HEK293 (cell line): ENCODE measurements around the gene STIM1.

Experiments used
- CTCF ChIA-PET: fragments of 350-600 bp; formaldehyde crosslinking; extraction: SDS; loops from one replicate; lab custom pipeline; 2021; ENCODE audit warnings: antibody characterized with exemption; lab: Yijun Ruan, JAX
- POLR2A ChIA-PET: fragments of 300-600 bp; formaldehyde crosslinking; extraction: SDS; loops from one replicate; lab custom pipeline; 2020; ENCODE audit warnings: antibody characterized with exemption, inconsistent platforms; lab: Yijun Ruan, JAX
- H3K27ac ChIP-seq: fragments of 200-500 bp; sonication (Bioruptor generic); 2 replicates; pipeline ENCODE4 v1.5.1; 2014; ENCODE audit warnings: low read depth, low read length, control low read depth, inconsistent platforms; ENCODE audit errors: extremely low read depth
- H3K36me3 ChIP-seq, 2 experiments: fragments of 200-500 bp in 1 of 2; sonication (Bioruptor generic) in 1 of 2; 1 replicate in 1 of 2; 2 replicates in 1 of 2; pipeline ENCODE4 v1.5.1; 2014 to 2017; ENCODE audit warnings: inconsistent platforms in 2 of 2, low read length in 2 of 2; ENCODE audit not compliant: control insufficient read depth in 2 of 2, insufficient read depth in 1 of 2
- H3K4me1 ChIP-seq: fragments of 200-500 bp; sonication (Bioruptor generic); 2 replicates; pipeline ENCODE4 v1.5.1; 2014; ENCODE audit warnings: mild to moderate bottlenecking, low read length, inconsistent platforms; ENCODE audit not compliant: control insufficient read depth, insufficient read depth
- H3K4me3 ChIP-seq: 2 replicates; pipeline ENCODE4 v1.5.1; 2011; ENCODE audit warnings: low read depth, mild to moderate bottlenecking, control low read depth, low read length, moderate library complexity
- H3K9me3 ChIP-seq: fragments of 200-500 bp; sonication (Bioruptor generic); 2 replicates; pipeline ENCODE4 v1.5.1; 2014; ENCODE audit warnings: low read depth, low read length, inconsistent platforms; ENCODE audit not compliant: control insufficient read depth, insufficient read depth
- AEBP2 ChIP-seq: fragments of 450-650 bp; formaldehyde crosslinking; IDR thresholded peaks from 2 replicates; pipeline ENCODE4 v1.5.1; 2016; ENCODE audit warnings: missing biosample characterization, missing genetic modification characterization, borderline replicate concordance
- GLI2 ChIP-seq: fragments of 450-650 bp; formaldehyde crosslinking; IDR thresholded peaks from 2 replicates; pipeline ENCODE4; 2017; ENCODE audit warnings: missing biosample characterization, missing genetic modification characterization, low read depth, borderline replicate concordance
- HOXA7 ChIP-seq: sonication (generic); formaldehyde crosslinking; IDR thresholded peaks from 2 replicates; pipeline ENCODE4 v1.8.1; 2022; ENCODE audit warnings: missing genetic modification reagents, borderline replicate concordance
- KLF1 ChIP-seq: fragments of 450-650 bp; formaldehyde crosslinking; IDR thresholded peaks from 2 replicates; pipeline ENCODE4 v1.5.1; 2016; ENCODE audit warnings: missing biosample characterization, missing genetic modification characterization
- MYNN ChIP-seq: fragments of 450-650 bp; formaldehyde crosslinking; IDR thresholded peaks from 2 replicates; pipeline ENCODE4 v1.5.1; 2016; ENCODE audit warnings: missing biosample characterization, missing genetic modification characterization, borderline replicate concordance
- ZNF16 ChIP-seq: fragments of 450-650 bp; formaldehyde crosslinking; IDR thresholded peaks from 2 replicates; pipeline ENCODE4 v1.5.1; 2016; ENCODE audit warnings: low read depth, missing biosample characterization, missing genetic modification characterization
- ZNF18 ChIP-seq: fragments of 450-650 bp; formaldehyde crosslinking; IDR thresholded peaks from 2 replicates; pipeline ENCODE4 v1.5.1; 2016; ENCODE audit warnings: missing biosample characterization, missing genetic modification characterization
- ZNF311 ChIP-seq: fragments of 450-650 bp; formaldehyde crosslinking; IDR thresholded peaks from 2 replicates; pipeline ENCODE4 v1.5.1; 2017; ENCODE audit warnings: missing biosample characterization, missing genetic modification characterization, borderline replicate concordance
- ZNF473 ChIP-seq: fragments of 450-650 bp; formaldehyde crosslinking; IDR thresholded peaks from 2 replicates; pipeline ENCODE4 v1.5.1; 2017; ENCODE audit warnings: missing biosample characterization, missing genetic modification characterization
- ZNF514 ChIP-seq: fragments of 450-650 bp; formaldehyde crosslinking; IDR thresholded peaks from 2 replicates; pipeline ENCODE4 v1.5.1; 2016; ENCODE audit warnings: missing biosample characterization, missing genetic modification characterization
- ZNF555 ChIP-seq: fragments of 450-650 bp; formaldehyde crosslinking; conservative IDR thresholded peaks from 2 replicates; pipeline ENCODE4 v1.5.1; 2017; ENCODE audit warnings: missing biosample characterization, mild to moderate bottlenecking, missing genetic modification characterization, inconsistent platforms
- ZNF621 ChIP-seq: fragments of 450-650 bp; formaldehyde crosslinking; IDR thresholded peaks from 2 replicates; pipeline ENCODE4 v1.5.1; 2017; ENCODE audit warnings: missing biosample characterization, missing genetic modification characterization
- ZNF660 ChIP-seq: fragments of 450-650 bp; IDR thresholded peaks from 2 replicates; pipeline ENCODE4 v1.5.1; 2018; ENCODE audit warnings: missing biosample characterization, mild to moderate bottlenecking, missing genetic modification characterization
- ZNF704 ChIP-seq: fragments of 450-650 bp; formaldehyde crosslinking; IDR thresholded peaks from 2 replicates; pipeline ENCODE4 v1.5.1; 2016; ENCODE audit warnings: missing biosample characterization, missing genetic modification characterization
- ZNF747 ChIP-seq: fragments of 450-650 bp; formaldehyde crosslinking; IDR thresholded peaks from 2 replicates; pipeline ENCODE4 v1.5.1; 2016; ENCODE audit warnings: missing biosample characterization, missing genetic modification characterization
- ZNF830 ChIP-seq: fragments of 450-650 bp; IDR thresholded peaks from 2 replicates; pipeline ENCODE4 v1.5.0; 2018; ENCODE audit warnings: missing biosample characterization, missing genetic modification characterization, low read depth, mild to moderate bottlenecking, moderate library complexity
- TF ChIP-seq, protein P1 (sequence below): fragments of 450-650 bp; formaldehyde crosslinking; IDR thresholded peaks from 2 replicates; pipeline ENCODE4 v1.5.1; 2016; ENCODE audit warnings: missing biosample characterization, missing genetic modification characterization

The STIM1 gene

GRCh38 chr11:3888876-3889275, 33.4 kb downstream of the STIM1 start:
- CTCF ChIA-PET = interaction anchor here (1.0 kb wide), 1 partner anchor 34 kb away, joined by 6 read pairs; the partner anchor contains the start of gene STIM1
- H3K4me1 ChIP-seq = no peaks in the 10 kb centered on the region

DNA sequence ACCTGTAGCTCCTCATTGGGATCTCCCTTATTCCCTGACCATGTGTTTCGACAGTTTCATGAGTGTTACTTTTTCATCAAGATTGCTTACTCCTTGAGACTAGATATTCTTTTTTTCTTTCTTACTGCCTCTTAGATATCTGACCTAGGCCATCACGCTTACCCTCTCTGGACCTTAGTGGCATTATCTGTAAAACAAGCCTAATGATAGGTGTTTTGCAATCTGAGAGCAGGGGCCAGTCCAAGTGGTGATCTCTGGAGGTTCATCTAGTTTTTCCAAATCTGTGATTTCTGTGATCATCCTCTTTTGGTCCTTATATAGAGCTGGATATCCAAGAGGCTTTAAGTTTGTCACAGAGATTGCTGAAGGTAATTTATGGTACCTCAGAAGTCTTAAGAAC, 34.5 kb downstream of the STIM1 start:
- TF ChIP-seq KLF1 (tag by site-specific recombination) (no peak), MYNN (tag by site-specific recombination) (no peak), AEBP2 (no peak), ZNF473 (tag by site-specific recombination) (no peak), GLI2 (no peak)
- no peak overlapping the region for H3K4me3 ChIP-seq
- no peak overlapping the region for H3K27ac ChIP-seq
- no peaks in the 10 kb centered on the region for H3K9me3 ChIP-seq
- H3K36me3 ChIP-seq = no peaks in the 10 kb centered on the region
- H3K4me1 ChIP-seq = no peaks in the 10 kb centered on the region
- POLR2A ChIA-PET = no interaction called here
- CTCF ChIA-PET = interaction anchor here (1.2 to 1.3 kb wide), 2 partner anchors 41 to 182 kb away, joined by 3 to 4 read pairs; no protein-coding TSS in a partner anchor

More at GRCh38 chr11:3888876-3889275, 33.4 kb downstream of the STIM1 start:
- Histone ChIP-seq H3K4me3 (no peak overlapping the region), H3K36me3 (no peaks in the 10 kb centered on the region), H3K27ac (no peak overlapping the region), H3K9me3 (no peaks in the 10 kb centered on the region)
- POLR2A ChIA-PET = no interaction called here
- TF ChIP-seq ZNF660 (tag by site-specific recombination) = no peak
- no peak for TF ChIP-seq ZNF830
- no peak for TF ChIP-seq ZNF621 (tag by site-specific recombination)
- TF ChIP-seq HOXA7 (CRISPR knock-in tag) = no peak
- TF ChIP-seq ZNF514 (tag by site-specific recombination) = no peak
- no peak for TF ChIP-seq ZNF18
- TF ChIP-seq, protein P1, sequence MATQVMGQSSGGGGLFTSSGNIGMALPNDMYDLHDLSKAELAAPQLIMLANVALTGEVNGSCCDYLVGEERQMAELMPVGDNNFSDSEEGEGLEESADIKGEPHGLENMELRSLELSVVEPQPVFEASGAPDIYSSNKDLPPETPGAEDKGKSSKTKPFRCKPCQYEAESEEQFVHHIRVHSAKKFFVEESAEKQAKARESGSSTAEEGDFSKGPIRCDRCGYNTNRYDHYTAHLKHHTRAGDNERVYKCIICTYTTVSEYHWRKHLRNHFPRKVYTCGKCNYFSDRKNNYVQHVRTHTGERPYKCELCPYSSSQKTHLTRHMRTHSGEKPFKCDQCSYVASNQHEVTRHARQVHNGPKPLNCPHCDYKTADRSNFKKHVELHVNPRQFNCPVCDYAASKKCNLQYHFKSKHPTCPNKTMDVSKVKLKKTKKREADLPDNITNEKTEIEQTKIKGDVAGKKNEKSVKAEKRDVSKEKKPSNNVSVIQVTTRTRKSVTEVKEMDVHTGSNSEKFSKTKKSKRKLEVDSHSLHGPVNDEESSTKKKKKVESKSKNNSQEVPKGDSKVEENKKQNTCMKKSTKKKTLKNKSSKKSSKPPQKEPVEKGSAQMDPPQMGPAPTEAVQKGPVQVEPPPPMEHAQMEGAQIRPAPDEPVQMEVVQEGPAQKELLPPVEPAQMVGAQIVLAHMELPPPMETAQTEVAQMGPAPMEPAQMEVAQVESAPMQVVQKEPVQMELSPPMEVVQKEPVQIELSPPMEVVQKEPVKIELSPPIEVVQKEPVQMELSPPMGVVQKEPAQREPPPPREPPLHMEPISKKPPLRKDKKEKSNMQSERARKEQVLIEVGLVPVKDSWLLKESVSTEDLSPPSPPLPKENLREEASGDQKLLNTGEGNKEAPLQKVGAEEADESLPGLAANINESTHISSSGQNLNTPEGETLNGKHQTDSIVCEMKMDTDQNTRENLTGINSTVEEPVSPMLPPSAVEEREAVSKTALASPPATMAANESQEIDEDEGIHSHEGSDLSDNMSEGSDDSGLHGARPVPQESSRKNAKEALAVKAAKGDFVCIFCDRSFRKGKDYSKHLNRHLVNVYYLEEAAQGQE (tag by site-specific recombination) = no peak
- no peak for TF ChIP-seq ZNF704 (tag by site-specific recombination)
- TF ChIP-seq ZNF16 = no peak
- no peak for TF ChIP-seq ZNF311 (tag by site-specific recombination)
- no peak for TF ChIP-seq ZNF747 (tag by site-specific recombination)
- no peak for TF ChIP-seq ZNF555 (tag by site-specific recombination)
